ENCODE data around the gene LARGE1. TPM values are rescaled to one million over a fixed set of nuclear protein-coding genes. Genes with fewer than 3 reads are reported as not detected.

Gene LARGE1
- total RNA-seq, 1 experiment from 2014 or later, result 1.5 TPM

DNA sequence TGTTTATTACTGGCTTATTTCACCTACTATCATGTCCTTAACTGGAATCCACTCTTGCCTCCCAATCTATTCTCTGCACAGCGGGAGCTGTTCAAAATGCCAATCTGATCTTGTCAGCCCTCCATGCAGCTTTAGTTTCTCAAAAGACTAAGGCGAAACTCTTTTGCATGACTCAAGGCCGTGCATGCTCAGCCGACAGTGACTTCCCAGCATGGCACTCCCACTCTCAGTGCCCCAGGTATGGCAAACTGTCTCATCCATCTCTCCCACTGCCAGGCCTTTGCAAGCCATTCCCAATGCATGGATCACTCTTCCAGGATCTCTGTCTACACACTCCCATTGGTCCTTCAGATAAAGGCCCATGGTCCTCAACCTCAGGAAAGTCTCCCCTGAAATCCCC lies 245.9 kb downstream of the LARGE1 start:
- H3K9me2 ChIP-seq (ENCODE audit: insufficient read depth), result no peaks in the 10 kb centered on the region
- POLR2A ChIA-PET, result no interaction called here
- no peaks in the 10 kb centered on the region for H4K20me1 ChIP-seq (ENCODE audit: insufficient read depth)
- no peaks in the 10 kb centered on the region for H3K79me2 ChIP-seq (ENCODE audit: insufficient read depth, low read length)
- RAD21 ChIA-PET (ENCODE audit: low non-redundant PET in 1 of 2, low total read pairs in 2 of 2, uncharacterized antibody in 2 of 2, unreplicated experiment in 2 of 2), result no interaction called here
- no peak overlapping the region for H3K27ac ChIP-seq (ENCODE audit: low read depth, low read length)
- H3K4me3 ChIP-seq (replicated peaks in 1 of 2; ENCODE audit: low read depth in 1 of 2, low read length in 2 of 2), result no peak overlapping the region
- BruUV-seq (replicated peaks), result no TSS peak
- no peaks in the 10 kb centered on the region for H3K27me3 ChIP-seq (ENCODE audit: insufficient read depth, low read length)
- H3K36me3 ChIP-seq (ENCODE audit: control insufficient read depth in 1 of 2, insufficient read depth in 2 of 2, low read length in 2 of 2), result no peaks in the 10 kb centered on the region
- H2AFZ ChIP-seq (ENCODE audit: low read depth, low read length, poor library complexity, severe bottlenecking), result no peak overlapping the region
- H3K9ac ChIP-seq (ENCODE audit: low read length), result no peak overlapping the region
- no peaks in the 10 kb centered on the region for H3K4me1 ChIP-seq (ENCODE audit: control insufficient read depth in 1 of 2, insufficient read depth in 2 of 2, low read length in 2 of 2)
- CTCF ChIA-PET, result no interaction called here
- ATAC-seq (no peak), DNase-seq (ENCODE audit: low read depth, low spot score) (no peak)
- H3K9me3 ChIP-seq (ENCODE audit: control insufficient read depth in 1 of 2, insufficient read depth in 1 of 2, low read depth in 1 of 2, low read length in 2 of 2), result peaks cover 7 to 35% of the 10 kb centered on the region in 2 experiments; a peak in 2 of 4 replicates
- H3K4me2 ChIP-seq (ENCODE audit: low read length), result no peak overlapping the region
- intact Hi-C loops (cut with micrococcal nuclease), result no loop called here
- no peak for TF ChIP-seq SRF (IDR thresholded peaks at IDR 0.05; ENCODE audit: low read depth)
- no peak for TF ChIP-seq MAX (IDR thresholded peaks at IDR 0.05)
- no peak for TF ChIP-seq EZH2phosphoT487 (IDR thresholded peaks at IDR 0.05; ENCODE audit: borderline replicate concordance)
- no peak for TF ChIP-seq TCF7L2 (IDR thresholded peaks at IDR 0.05; ENCODE audit: borderline replicate concordance, extremely low read depth, insufficient read depth, insufficient read length)
- no peak for TF ChIP-seq CEBPB (IDR thresholded peaks at IDR 0.05; ENCODE audit: low read depth)
- no peak for TF ChIP-seq FOSL1 (IDR thresholded peaks at IDR 0.05; ENCODE audit: low read depth)
- TF ChIP-seq, protein P1, sequence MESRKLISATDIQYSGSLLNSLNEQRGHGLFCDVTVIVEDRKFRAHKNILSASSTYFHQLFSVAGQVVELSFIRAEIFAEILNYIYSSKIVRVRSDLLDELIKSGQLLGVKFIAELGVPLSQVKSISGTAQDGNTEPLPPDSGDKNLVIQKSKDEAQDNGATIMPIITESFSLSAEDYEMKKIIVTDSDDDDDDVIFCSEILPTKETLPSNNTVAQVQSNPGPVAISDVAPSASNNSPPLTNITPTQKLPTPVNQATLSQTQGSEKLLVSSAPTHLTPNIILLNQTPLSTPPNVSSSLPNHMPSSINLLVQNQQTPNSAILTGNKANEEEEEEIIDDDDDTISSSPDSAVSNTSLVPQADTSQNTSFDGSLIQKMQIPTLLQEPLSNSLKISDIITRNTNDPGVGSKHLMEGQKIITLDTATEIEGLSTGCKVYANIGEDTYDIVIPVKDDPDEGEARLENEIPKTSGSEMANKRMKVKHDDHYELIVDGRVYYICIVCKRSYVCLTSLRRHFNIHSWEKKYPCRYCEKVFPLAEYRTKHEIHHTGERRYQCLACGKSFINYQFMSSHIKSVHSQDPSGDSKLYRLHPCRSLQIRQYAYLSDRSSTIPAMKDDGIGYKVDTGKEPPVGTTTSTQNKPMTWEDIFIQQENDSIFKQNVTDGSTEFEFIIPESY (IDR thresholded peaks at IDR 0.05; ENCODE audit: extremely low read depth, insufficient replicate concordance, low read length), result no peak
- no peak for TF ChIP-seq JUND (IDR thresholded peaks at IDR 0.05)
- no peak for TF ChIP-seq ZNF274 (IDR thresholded peaks at IDR 0.05; ENCODE audit: low read depth, low read length)
- TF ChIP-seq ZFX (IDR thresholded peaks at IDR 0.05), result no peak
- TF ChIP-seq EZH2 (IDR thresholded peaks at IDR 0.05), result no peak
- TF ChIP-seq ELF1 (IDR thresholded peaks at IDR 0.05; ENCODE audit: borderline replicate concordance, low read depth), result no peak
- TF ChIP-seq, protein P2, sequence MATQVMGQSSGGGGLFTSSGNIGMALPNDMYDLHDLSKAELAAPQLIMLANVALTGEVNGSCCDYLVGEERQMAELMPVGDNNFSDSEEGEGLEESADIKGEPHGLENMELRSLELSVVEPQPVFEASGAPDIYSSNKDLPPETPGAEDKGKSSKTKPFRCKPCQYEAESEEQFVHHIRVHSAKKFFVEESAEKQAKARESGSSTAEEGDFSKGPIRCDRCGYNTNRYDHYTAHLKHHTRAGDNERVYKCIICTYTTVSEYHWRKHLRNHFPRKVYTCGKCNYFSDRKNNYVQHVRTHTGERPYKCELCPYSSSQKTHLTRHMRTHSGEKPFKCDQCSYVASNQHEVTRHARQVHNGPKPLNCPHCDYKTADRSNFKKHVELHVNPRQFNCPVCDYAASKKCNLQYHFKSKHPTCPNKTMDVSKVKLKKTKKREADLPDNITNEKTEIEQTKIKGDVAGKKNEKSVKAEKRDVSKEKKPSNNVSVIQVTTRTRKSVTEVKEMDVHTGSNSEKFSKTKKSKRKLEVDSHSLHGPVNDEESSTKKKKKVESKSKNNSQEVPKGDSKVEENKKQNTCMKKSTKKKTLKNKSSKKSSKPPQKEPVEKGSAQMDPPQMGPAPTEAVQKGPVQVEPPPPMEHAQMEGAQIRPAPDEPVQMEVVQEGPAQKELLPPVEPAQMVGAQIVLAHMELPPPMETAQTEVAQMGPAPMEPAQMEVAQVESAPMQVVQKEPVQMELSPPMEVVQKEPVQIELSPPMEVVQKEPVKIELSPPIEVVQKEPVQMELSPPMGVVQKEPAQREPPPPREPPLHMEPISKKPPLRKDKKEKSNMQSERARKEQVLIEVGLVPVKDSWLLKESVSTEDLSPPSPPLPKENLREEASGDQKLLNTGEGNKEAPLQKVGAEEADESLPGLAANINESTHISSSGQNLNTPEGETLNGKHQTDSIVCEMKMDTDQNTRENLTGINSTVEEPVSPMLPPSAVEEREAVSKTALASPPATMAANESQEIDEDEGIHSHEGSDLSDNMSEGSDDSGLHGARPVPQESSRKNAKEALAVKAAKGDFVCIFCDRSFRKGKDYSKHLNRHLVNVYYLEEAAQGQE (IDR thresholded peaks at IDR 0.05; ENCODE audit: low read depth), result no peak
- TF ChIP-seq RAD21 (IDR thresholded peaks at IDR 0.05; ENCODE audit: low read depth), result no peak
- TF ChIP-seq SIN3A (IDR thresholded peaks at IDR 0.05; ENCODE audit: low read depth), result no peak
- TF ChIP-seq ATF3 (IDR thresholded peaks at IDR 0.05), result no peak
- TF ChIP-seq CBX3 (IDR thresholded peaks at IDR 0.05; ENCODE audit: low read depth), result no peak
- no peak for TF ChIP-seq YY1 (IDR thresholded peaks at IDR 0.05; ENCODE audit: extremely low read depth, insufficient replicate concordance, low read depth, low read length)
- no peak for TF ChIP-seq POLR2A (IDR thresholded peaks at IDR 0.05; ENCODE audit: borderline replicate concordance, extremely low read depth, insufficient read depth, insufficient read length)
- TF ChIP-seq EGR1 (IDR thresholded peaks at IDR 0.05; ENCODE audit: low read depth), result no peak
